ENCODE measurements around the gene NR1I3. TPM values are rescaled to one million over a fixed set of nuclear protein-coding genes. Genes with fewer than 3 reads are reported as not detected.

Gene NR1I3
- total RNA-seq, 2 donors from 2014 or later = not detected

GRCh38 chr1:161265305-161265704 is 27.3 kb upstream of the NR1I3 start:
- TF ChIP-seq POLR2A (IDR thresholded peaks at IDR 0.05) (no peak), CTCF (IDR thresholded peaks at IDR 0.05) (no peak)
- Histone ChIP-seq H3K27ac (no peak overlapping the region), H3K4me3 (no peak overlapping the region), H3K9me3 (no peaks in the 10 kb centered on the region), H3K4me1 (peaks cover 14% of the 10 kb centered on the region), H3K36me3 (replicated peaks in 1 of 2; ENCODE audit: insufficient read depth in 1 of 2, low read depth in 2 of 2) (no peaks in the 10 kb centered on the region), H3K27me3 (no peaks in the 10 kb centered on the region)
- no peak for ATAC-seq
- intact Hi-C loops (cut with DNase I) = no loop called here
- DNase-seq = no peak
- 89 to 91% methylated on average over 5 of the region's 5 CpGs for WGBS, 2 donors

- Histone ChIP-seq H3K4me1 (peaks cover 18% of the 10 kb centered on the region), H3K27me3 (peaks cover 0 to 8% of the 10 kb centered on the region in 2 donors), H3K4me3 (no peak overlapping the region), H3K36me3 (replicated peaks in 1 of 2; ENCODE audit: insufficient read depth in 1 of 2, low read depth in 2 of 2) (no peaks in the 10 kb centered on the region), H3K27ac (no peak overlapping the region), H3K9me3 (peaks cover 0 to 13% (median 0%) of the 10 kb centered on the region in 3 donors)
- no peak for TF ChIP-seq POLR2A (IDR thresholded peaks at IDR 0.05)
- no peak for TF ChIP-seq CTCF (IDR thresholded peaks at IDR 0.05)
- intact Hi-C loops (cut with DNase I) = no loop called here
- DNase-seq (peak in 3 of 4 donors; percentile 13 to 16 (median 14)), ATAC-seq (no peak)
- 77 to 80% methylated on average over 12 of the region's 12 CpGs for WGBS, 2 donors
Observed at GRCh38 chr1:161261261-161262235, 23.5 kb upstream of the NR1I3 start.

GRCh38 chr1:161260376-161261260 is 22.6 kb upstream of the NR1I3 start:
- Histone ChIP-seq H3K4me1 (peaks cover 12% of the 10 kb centered on the region), H3K9me3 (peaks cover 0 to 14% (median 0%) of the 10 kb centered on the region in 3 donors), H3K27ac (no peak overlapping the region), H3K36me3 (replicated peaks in 1 of 2; ENCODE audit: insufficient read depth in 1 of 2, low read depth in 2 of 2) (no peaks in the 10 kb centered on the region), H3K27me3 (peaks cover 0 to 8% of the 10 kb centered on the region in 2 donors), H3K4me3 (no peak overlapping the region)
- ATAC-seq (no peak), DNase-seq (no peak)
- 54 to 62% methylated on average over 8 to 9 of the region's 9 CpGs for WGBS, 2 donors
- intact Hi-C loops (cut with DNase I) = no loop called here
- TF ChIP-seq CTCF (IDR thresholded peaks at IDR 0.05) (no peak), POLR2A (IDR thresholded peaks at IDR 0.05) (no peak)

- no peak for ATAC-seq
- peaks cover 0 to 8% of the 10 kb centered on the region in 2 donors for H3K27me3 ChIP-seq
- 62 to 74% methylated on average over 1 of the region's 1 CpG for WGBS, 2 donors
Observed at GRCh38 chr1:161259765-161260164, 21.8 kb upstream of the NR1I3 start.

More at GRCh38 chr1:161259765-161260164, 21.8 kb upstream of the NR1I3 start:
- no peaks in the 10 kb centered on the region for H3K36me3 ChIP-seq (replicated peaks in 1 of 2; ENCODE audit: insufficient read depth in 1 of 2, low read depth in 2 of 2)
- H3K4me1 ChIP-seq = peaks cover 12% of the 10 kb centered on the region
- intact Hi-C loops (cut with DNase I) = no loop called here
- no peak overlapping the region for H3K27ac ChIP-seq
- peaks cover 0 to 14% (median 0%) of the 10 kb centered on the region in 3 donors for H3K9me3 ChIP-seq
- TF ChIP-seq POLR2A (IDR thresholded peaks at IDR 0.05) (no peak), CTCF (IDR thresholded peaks at IDR 0.05) (no peak)
- H3K4me3 ChIP-seq = no peak overlapping the region
- no peak for DNase-seq
